HG03439 (cell line): Measurements from ENCODE around the gene CALCR.
"Not testable (repeated sequence)": the region's sequence is repeated elsewhere in the genome, so short reads cannot be mapped to it uniquely, and the experiment has no call there.

Experiments used
- ATAC-seq: cut with Tn5 transposase; IDR thresholded peaks from one replicate; pipeline ENCODE4 v1.9.1; 2021; ENCODE audit warnings: mild to moderate bottlenecking, moderate library complexity; ENCODE audit not compliant: unreplicated experiment

The CALCR gene

GRCh38 chr7:93562936-93563335, 11.6 kb downstream of the CALCR start:
- ATAC-seq, result no peak

GRCh38 chr7:93562106-93562505, 12.4 kb downstream of the CALCR start:
- no peak for ATAC-seq

- ATAC-seq, result no peak
Measured at GRCh38 chr7:93559639-93560491, 14.7 kb downstream of the CALCR start.

GRCh38 chr7:93558705-93559614, 15.6 kb downstream of the CALCR start:
- no peak for ATAC-seq

GRCh38 chr7:93551931-93552330, 22.6 kb downstream of the CALCR start:
- ATAC-seq, result no peak

- ATAC-seq, result no peak
Measured at GRCh38 chr7:93551063-93551895, 23.2 kb downstream of the CALCR start.

- ATAC-seq, result no peak
Measured at GRCh38 chr7:93547716-93548115, 26.8 kb downstream of the CALCR start.

- no peak for ATAC-seq
Measured at GRCh38 chr7:93544691-93545090, 29.8 kb downstream of the CALCR start.

- no peak for ATAC-seq
Measured at GRCh38 chr7:93538061-93538460, 36.5 kb downstream of the CALCR start.

GRCh38 chr7:93535616-93536015, 38.9 kb downstream of the CALCR start:
- ATAC-seq, result no peak

- no peak for ATAC-seq
Measured at GRCh38 chr7:93530701-93531100, 43.8 kb downstream of the CALCR start.

GRCh38 chr7:93516834-93517233, 57.7 kb downstream of the CALCR start:
- ATAC-seq, result no peak

GRCh38 chr7:93515144-93515543, 59.4 kb downstream of the CALCR start:
- ATAC-seq, result no peak

GRCh38 chr7:93509303-93509702, 65.2 kb downstream of the CALCR start:
- ATAC-seq, result no peak

GRCh38 chr7:93503088-93503487, 71.4 kb downstream of the CALCR start:
- ATAC-seq, result no peak

- not testable (repeated sequence) for ATAC-seq
Measured at GRCh38 chr7:93491860-93492259, 82.7 kb downstream of the CALCR start.

GRCh38 chr7:93476491-93477344, 97.8 kb downstream of the CALCR start:
- ATAC-seq, result no peak

GRCh38 chr7:93475811-93476210, 98.7 kb downstream of the CALCR start:
- ATAC-seq, result no peak

GRCh38 chr7:93471456-93471855, 103.1 kb downstream of the CALCR start:
- ATAC-seq, result no peak

GRCh38 chr7:93463764-93464163, 110.8 kb downstream of the CALCR start:
- no peak for ATAC-seq
